ENCODE data around the gene INS.
"Not testable (repeated sequence)": the region's sequence is repeated elsewhere in the genome, so short reads cannot be mapped to it uniquely, and the experiment has no call there.

DNA sequence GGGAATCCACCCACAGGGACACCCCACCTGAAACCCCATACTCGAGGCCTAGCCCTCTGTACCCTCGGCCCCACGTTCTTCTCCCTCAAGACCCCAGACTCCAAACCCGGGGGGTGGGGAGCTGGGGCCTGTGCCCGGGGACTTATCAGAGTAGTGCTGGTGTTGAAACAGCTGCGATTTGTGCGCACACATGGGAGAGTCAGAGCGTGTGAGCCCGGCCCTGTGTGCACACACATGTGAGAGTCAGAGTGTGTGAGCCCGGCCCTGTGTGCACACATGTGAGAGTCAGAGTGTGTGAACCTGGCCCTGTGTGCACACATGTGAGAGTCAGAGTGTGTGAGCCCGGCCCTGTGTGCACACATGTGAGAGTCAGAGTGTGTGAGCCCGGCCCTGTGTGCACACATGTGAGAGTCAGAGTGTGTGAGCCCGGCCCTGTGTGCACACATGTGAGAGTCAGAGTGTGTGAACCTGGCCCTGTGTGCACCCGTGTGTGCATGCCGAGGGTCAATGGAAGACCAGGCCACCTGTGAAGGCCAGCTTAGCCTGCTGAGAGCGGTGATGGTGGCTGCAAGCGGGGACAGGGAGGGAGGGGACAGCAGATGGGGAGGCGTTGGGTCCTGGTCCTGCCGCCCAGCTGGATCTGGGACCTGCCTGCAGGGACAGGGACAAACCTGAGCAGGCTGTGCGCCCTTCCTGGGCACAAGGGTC, 33.0 kb upstream of the INS start:
- TF ChIP-seq, protein P1, sequence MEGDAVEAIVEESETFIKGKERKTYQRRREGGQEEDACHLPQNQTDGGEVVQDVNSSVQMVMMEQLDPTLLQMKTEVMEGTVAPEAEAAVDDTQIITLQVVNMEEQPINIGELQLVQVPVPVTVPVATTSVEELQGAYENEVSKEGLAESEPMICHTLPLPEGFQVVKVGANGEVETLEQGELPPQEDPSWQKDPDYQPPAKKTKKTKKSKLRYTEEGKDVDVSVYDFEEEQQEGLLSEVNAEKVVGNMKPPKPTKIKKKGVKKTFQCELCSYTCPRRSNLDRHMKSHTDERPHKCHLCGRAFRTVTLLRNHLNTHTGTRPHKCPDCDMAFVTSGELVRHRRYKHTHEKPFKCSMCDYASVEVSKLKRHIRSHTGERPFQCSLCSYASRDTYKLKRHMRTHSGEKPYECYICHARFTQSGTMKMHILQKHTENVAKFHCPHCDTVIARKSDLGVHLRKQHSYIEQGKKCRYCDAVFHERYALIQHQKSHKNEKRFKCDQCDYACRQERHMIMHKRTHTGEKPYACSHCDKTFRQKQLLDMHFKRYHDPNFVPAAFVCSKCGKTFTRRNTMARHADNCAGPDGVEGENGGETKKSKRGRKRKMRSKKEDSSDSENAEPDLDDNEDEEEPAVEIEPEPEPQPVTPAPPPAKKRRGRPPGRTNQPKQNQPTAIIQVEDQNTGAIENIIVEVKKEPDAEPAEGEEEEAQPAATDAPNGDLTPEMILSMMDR (IDR thresholded peaks at IDR 0.05; ENCODE audit: insufficient read depth, low read length) = not testable (repeated sequence)
- TF ChIP-seq, protein P2, sequence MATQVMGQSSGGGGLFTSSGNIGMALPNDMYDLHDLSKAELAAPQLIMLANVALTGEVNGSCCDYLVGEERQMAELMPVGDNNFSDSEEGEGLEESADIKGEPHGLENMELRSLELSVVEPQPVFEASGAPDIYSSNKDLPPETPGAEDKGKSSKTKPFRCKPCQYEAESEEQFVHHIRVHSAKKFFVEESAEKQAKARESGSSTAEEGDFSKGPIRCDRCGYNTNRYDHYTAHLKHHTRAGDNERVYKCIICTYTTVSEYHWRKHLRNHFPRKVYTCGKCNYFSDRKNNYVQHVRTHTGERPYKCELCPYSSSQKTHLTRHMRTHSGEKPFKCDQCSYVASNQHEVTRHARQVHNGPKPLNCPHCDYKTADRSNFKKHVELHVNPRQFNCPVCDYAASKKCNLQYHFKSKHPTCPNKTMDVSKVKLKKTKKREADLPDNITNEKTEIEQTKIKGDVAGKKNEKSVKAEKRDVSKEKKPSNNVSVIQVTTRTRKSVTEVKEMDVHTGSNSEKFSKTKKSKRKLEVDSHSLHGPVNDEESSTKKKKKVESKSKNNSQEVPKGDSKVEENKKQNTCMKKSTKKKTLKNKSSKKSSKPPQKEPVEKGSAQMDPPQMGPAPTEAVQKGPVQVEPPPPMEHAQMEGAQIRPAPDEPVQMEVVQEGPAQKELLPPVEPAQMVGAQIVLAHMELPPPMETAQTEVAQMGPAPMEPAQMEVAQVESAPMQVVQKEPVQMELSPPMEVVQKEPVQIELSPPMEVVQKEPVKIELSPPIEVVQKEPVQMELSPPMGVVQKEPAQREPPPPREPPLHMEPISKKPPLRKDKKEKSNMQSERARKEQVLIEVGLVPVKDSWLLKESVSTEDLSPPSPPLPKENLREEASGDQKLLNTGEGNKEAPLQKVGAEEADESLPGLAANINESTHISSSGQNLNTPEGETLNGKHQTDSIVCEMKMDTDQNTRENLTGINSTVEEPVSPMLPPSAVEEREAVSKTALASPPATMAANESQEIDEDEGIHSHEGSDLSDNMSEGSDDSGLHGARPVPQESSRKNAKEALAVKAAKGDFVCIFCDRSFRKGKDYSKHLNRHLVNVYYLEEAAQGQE (IDR thresholded peaks at IDR 0.05; ENCODE audit: insufficient replicate concordance, low read depth) = not testable (repeated sequence)
- not testable (repeated sequence) for TF ChIP-seq SPI1 (IDR thresholded peaks at IDR 0.05; ENCODE audit: borderline replicate concordance, low read depth); POLR2AphosphoS5 (IDR thresholded peaks at IDR 0.05; ENCODE audit: low read depth)
